Measurements from ENCODE around the gene TMEM255B.
"Not testable (repeated sequence)": the region's sequence is repeated elsewhere in the genome, so short reads cannot be mapped to it uniquely, and the experiment has no call there.

TMEM255B gene

DNA sequence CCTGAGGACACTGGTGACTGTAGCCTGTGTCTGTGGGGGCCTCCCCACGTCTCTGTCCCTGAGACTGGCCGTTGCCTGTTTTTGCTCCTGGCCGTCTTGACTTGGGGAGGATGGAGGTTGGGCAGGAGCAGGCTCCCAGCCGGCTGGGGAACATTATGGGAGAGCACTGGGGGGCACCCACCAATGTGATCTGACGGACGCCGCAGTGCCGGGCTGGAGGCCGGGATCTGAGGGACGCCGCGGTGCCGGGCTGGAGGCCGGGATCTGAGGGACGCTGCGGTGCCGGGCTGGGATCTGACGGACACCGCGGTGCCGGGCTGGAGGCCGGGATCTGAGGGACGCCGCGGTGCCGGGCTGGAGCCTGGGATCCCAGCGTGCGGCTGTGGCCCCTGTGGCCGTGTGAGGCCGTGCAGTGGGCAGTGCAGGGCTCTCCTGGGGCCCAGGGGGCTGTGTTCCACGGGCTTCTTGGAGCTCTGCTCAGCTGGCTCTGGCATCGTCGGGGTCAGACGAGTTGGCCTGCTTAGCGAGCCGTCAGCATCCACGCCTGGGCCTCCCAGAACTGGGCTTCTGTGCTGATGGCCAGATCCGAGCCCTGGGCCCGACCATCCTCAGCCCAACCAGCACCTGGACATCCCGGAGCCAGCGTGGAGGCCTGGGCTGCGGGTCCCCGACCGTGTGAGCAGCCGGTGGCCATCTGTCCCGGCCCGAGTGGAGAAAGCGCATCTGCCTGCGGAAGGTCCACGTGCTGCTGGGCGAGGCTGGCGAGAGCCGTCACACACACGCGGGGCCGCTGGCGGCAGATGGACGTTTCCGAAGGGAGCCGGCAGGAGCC is 59.0 kb downstream of the TMEM255B start:
- no peak for DNase-seq (ENCODE audit: low read depth)

- DNase-seq (ENCODE audit: low read depth) = no peak
Observed at GRCh38 chr13:113818700-113819295, 59.8 kb downstream of the TMEM255B start.

DNA sequence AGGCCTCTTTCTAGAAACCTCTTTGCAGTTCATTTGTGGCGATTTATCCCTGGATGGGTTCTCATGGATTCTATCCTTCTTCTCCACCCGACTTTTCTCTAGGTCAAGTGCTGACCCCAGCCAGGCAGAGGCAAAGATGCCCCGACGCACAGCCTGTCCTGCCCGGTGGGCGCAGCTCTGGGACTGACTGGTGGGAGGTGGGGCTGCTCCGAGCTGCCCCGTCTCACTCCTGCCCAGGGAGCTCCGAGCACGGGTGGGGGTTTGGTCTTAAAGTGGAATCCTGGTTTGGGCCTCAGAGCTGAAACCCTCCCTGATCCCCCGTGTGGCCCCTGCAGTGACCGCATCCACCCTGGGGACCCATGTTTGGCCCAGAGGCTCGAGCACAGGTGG is 60.3 kb downstream of the TMEM255B start:
- DNase-seq (ENCODE audit: low read depth) = no peak

DNA sequence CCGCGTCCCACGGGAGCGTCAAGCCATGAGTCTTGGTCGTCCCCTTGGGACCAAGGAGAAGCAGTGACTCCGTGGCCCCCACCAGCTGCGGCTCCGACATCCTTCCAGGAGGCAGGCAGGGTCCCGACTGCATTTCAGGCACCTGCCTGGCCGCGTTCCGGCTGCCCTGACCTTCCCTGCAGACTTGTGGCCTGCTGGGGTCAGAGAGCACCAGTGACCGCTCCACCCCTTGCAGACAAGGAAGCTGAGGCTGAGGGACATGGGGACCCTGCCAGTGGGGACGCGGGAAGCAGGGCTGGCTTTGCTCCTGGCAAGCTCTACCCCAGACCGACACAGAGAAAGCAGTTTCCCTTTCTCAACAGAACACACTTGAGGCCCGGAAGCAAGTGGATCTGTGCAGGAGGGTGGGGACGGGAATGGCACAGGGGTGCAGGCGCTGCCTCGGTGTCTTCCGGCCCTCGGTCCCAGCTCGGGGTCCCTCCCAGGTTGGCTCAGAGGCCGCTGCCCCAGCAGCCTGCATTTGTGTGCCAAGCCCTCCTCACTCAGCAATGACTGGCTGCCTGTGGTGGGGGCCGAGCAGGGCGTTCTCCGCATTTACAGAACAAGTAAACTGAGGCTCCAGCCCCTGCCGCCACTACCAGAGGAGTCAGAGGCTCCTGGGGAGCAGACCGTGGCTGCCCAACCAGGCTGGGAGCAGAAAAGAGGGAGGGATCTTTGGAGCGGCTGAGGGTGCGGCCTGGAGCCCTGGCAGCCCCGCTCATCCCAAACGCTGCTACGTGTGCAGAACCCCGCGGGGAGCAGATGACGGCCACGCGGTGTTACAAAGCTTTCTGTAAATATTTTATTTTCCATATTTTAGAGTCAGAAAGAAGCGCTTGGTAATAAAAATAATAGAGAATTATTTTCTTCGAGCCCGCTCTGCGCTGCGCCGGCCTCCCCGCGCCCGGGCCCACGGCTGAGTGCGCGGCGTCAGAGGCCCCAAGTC is 61.0 kb downstream of the TMEM255B start:
- no peak for DNase-seq (ENCODE audit: low read depth)

DNA sequence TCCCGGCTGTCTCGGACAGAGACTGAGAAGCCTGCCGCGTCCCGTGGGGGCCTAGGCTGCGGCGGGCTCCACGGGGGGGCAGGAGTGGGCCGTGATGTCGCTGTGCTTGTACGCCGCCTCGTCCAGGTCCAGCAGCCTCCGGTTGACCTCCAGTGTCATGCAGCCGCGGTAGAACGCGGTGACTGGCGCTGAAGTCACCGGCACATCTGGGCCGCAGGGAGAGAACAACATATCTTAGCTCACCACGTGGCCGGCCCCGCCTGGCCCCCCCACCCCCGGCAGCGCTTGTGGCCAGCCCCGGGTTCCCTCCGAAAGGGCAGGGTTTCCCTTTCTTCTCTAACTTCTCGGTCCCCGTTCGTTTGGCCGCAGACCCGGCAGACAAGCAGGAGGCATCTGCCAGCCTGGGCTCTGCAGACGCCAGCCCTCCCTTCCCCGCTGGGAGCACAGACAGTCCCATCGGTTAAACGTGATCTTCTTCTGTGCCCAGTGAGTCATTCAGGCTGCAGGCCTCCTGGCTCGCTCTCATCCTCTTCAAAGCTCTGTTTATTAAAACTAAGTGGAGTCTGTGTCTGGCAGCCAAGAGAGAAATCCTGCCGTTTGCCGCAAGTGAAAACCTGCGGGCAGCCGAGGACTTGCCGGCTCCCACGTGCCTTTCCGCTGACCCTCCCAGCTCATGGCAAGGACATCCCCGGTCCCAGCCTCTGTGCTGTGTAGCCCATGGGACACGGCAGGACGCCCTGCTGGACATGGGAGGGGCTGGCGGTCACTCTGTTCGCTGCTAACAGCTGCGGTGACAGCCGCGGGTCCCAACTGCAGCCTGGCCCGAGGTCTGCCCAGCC is 62.0 kb downstream of the TMEM255B start:
- DNase-seq (ENCODE audit: low read depth) = no peak

DNA sequence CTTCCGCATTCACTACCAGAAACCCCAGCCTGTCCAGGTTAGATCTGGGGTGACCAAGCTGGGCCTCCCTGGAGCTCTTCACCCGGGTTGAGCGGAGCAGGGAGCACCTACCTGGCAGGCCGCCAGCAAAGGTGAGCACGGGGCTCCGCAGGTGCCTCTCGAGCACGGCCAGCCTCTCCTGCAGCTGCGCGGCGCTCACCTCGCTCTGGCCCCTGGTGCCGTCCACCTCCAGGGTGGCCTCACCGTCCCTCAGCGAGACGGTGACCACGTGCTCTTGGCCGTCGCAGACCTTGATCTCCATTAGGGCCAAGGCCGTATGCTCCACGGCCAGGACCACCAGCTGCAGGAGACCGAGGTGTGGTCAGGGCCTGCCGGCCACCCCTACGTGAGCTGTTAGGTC is 62.8 kb downstream of the TMEM255B start:
- DNase-seq (ENCODE audit: low read depth) = no peak

- DNase-seq (ENCODE audit: low read depth) = no peak
Observed at GRCh38 chr13:113822266-113822665, 63.2 kb downstream of the TMEM255B start.

DNA sequence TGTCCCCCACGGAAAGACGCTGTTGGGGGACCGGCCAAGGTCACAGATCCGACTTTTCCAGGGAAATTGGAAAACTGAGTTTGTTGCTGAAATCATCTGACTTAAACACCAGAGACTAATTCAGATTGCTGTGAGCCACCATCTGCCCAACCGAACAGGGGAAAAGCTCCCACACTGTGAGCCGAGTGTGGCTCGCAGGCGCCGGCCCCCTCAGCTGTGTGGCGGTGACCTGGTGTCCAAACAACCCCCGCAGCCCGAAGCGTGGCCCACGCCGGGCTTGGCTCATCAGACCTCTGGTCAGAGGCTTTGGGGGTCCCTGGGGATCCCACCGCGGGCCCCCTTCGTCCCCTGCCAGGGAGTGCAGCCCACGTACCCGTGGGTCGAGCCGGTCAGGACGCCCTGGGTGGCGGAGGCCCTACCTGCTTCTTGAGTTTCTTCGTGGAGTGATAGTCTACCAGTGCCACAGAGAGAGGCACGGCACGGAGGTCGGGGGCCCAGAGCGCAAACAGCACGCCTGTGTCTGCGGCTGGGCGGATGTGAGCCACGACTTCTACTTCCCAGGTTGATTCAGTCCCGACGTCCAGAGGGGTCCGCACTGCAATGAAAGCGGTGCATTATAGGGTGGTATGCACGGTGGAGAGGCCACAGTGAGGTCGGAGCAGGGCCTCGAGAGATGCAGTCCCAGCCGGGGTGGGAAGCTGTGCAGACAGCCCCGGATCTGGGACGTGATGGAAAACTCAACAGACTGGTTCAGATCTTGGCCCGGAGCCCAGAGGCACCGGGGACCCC is 64.1 kb downstream of the TMEM255B start:
- DNase-seq (ENCODE audit: low read depth) = no peak

DNA sequence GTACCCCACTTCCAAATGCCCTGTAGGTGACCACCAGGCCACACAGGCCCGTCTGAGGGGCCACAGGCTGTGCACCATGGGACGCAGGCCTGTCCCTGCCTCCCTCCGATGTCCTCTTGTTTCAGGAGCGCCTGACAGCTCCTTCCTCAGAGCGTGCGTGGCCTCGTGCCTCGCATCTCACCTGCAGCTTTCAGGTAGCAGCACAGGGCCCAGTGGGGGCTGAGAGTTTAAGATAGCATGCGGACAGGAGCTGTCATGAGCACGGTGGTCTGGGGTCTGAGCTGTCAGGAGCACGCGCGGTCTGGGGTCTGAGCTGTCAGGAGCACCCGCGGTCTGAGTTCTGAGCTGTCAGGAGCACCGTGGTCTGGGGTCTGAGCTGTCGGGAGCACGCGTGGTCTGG is 64.7 kb downstream of the TMEM255B start:
- DNase-seq (ENCODE audit: low read depth) = no peak

DNA sequence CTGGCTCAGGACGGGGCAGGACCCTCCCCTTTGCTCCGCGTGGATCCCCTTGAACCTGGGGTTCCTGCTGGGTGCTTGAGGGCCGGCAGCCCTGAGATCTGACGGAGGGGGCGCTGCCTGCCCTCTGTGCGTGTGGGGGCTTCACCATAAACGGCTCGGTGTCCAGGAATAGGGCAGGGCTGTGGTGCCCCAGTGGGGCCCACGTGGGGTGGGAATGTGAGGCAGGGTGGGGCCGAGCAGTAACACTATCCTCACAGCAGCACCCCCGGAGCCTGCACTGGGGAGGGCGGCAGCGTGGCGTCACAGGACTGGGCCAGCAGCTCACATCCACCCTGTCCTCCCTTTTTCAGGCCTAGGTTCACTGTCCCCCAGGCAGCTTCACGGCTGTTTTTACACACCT is 66.8 kb downstream of the TMEM255B start:
- no peak for DNase-seq (ENCODE audit: low read depth)

DNA sequence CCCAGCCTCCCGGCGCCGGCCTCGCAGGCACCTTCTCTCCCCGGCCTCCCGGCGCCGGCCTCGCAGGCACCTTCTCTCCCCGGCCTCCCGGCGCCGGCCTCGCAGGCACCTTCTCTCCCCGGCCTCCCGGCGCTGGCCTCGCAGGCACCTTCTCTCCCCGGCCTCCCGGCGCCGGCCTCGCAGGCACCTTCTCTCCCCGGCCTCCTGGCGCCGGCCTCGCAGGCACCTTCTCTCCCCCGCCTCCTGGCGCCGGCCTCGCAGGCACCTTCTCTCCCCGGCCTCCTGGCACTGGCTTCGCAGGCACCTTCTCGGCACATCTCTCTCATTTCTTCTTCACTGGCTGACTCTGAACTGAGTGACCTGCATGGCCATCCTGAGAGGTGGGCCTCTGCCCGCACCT is 67.4 kb downstream of the TMEM255B start:
- DNase-seq (ENCODE audit: low read depth) = not testable (repeated sequence)

DNA sequence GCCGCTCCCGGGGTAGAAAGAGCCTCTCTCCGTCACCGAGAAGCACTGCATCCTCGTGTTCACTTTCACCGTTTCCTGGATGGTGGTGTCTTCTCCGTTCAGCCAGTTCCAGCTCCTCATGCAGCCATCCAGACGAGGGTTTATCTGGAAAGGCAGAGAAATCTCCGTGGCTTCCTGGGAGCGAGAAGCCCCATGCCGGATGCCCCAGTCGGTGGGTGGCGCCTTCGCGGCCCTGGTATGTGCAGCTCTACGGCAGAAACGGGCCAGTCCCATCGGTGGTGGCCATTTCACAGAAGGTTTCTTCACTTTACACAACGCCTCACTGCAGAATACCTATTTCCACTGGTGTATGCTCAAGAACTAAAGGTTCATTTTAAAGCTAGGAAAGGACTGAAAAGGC is 68.0 kb downstream of the TMEM255B start:
- no peak for DNase-seq (ENCODE audit: low read depth)

- no peak for DNase-seq (ENCODE audit: low read depth)
Observed at GRCh38 chr13:113828282-113828825, 69.3 kb downstream of the TMEM255B start.

GRCh38 chr13:113830426-113830950 is 71.5 kb downstream of the TMEM255B start:
- DNase-seq (ENCODE audit: low read depth) = not testable (repeated sequence)

GRCh38 chr13:113831061-113831460 is 72.0 kb downstream of the TMEM255B start:
- DNase-seq (ENCODE audit: low read depth) = no peak

GRCh38 chr13:113832205-113832604 is 73.2 kb downstream of the TMEM255B start:
- no peak for DNase-seq (ENCODE audit: low read depth)

- DNase-seq (ENCODE audit: low read depth) = no peak
Observed at GRCh38 chr13:113832631-113833030, 73.6 kb downstream of the TMEM255B start.

- DNase-seq (ENCODE audit: low read depth) = no peak
Observed at GRCh38 chr13:113833111-113833830, 74.2 kb downstream of the TMEM255B start.

GRCh38 chr13:113834006-113834405 is 75.0 kb downstream of the TMEM255B start:
- not testable (repeated sequence) for DNase-seq (ENCODE audit: low read depth)

All from activated T-helper 9 cell treated with anti-CD3 and anti-CD28 coated beads, Interleukin-2, amount 50 U/mL, for 16 hours (primary cell).